GM12878 (cell line): ENCODE results near the gene ANTXR2. TPM values are rescaled to one million over a fixed set of nuclear protein-coding genes. Genes with fewer than 3 reads are reported as not detected.

ENCODE experiments used
- CREB1 ChIP-seq: IDR thresholded peaks from 2 replicates; pipeline ENCODE4 v1.6.1; 2012; ENCODE audit warnings: low read depth, mild to moderate bottlenecking, inconsistent platforms
- EP300 ChIP-seq, 2 experiments: fragments of 150-350 bp in 1 of 2; IDR thresholded peaks; 2 replicates each; pipeline ENCODE4 v1.6.1; 2011 to 2012; ENCODE audit warnings: low read depth in 2 of 2, low read length in 2 of 2, borderline replicate concordance in 1 of 2, improper control_type of control experiment in 1 of 2, inconsistent platforms in 1 of 2; ENCODE audit not compliant: control insufficient read depth in 1 of 2
- GATAD2B ChIP-seq: fragments of 450-650 bp; conservative IDR thresholded peaks from 2 replicates; pipeline ENCODE4 v1.6.1; 2017; ENCODE audit warnings: low read depth, mild to moderate bottlenecking, moderate library complexity
- IKZF1 ChIP-seq: fragments of 450-650 bp; conservative IDR thresholded peaks from 2 replicates; pipeline ENCODE4 v1.6.1; 2017; ENCODE audit warnings: antibody characterized with exemption, mild to moderate bottlenecking
- IRF4 ChIP-seq: IDR thresholded peaks from 2 replicates; pipeline ENCODE4 v1.6.1; 2011; ENCODE audit warnings: low read depth, low read length
- MYB ChIP-seq: fragments of 150-350 bp; IDR thresholded peaks from 2 replicates; pipeline ENCODE4 v1.6.1; 2014; ENCODE audit warnings: mild to moderate bottlenecking, low read depth, low read length, borderline replicate concordance
- NR2F1 ChIP-seq: fragments of 450-650 bp; conservative IDR thresholded peaks from 2 replicates; pipeline ENCODE4 v1.6.1; 2017; ENCODE audit warnings: mild to moderate bottlenecking
- RFX5 ChIP-seq: IDR thresholded peaks from 2 replicates; pipeline ENCODE4 v1.6.1; 2011; ENCODE audit warnings: low read depth, low read length, improper control_type of control experiment
- SKIL ChIP-seq: fragments of 450-650 bp; IDR thresholded peaks from 2 replicates; pipeline ENCODE4 v1.6.1; 2017; ENCODE audit warnings: mild to moderate bottlenecking, low read depth, inconsistent platforms; ENCODE audit not compliant: poor library complexity, severe bottlenecking
- SMAD5 ChIP-seq: IDR thresholded peaks from 2 replicates; pipeline ENCODE4 v1.6.1; 2016; ENCODE audit warnings: antibody characterized with exemption, low read depth
- YY1 ChIP-seq: IDR thresholded peaks from 2 replicates; pipeline ENCODE4 v1.6.1; 2011; ENCODE audit warnings: low read depth, mild to moderate bottlenecking, low read length
- ZNF24 ChIP-seq: fragments of 450-650 bp; IDR thresholded peaks from 2 replicates; pipeline ENCODE4 v1.6.1; 2017; ENCODE audit warnings: antibody characterized with exemption, mild to moderate bottlenecking
- ZNF384 ChIP-seq: IDR thresholded peaks from 2 replicates; pipeline ENCODE4 v1.6.1; 2012; ENCODE audit warnings: low read depth, mild to moderate bottlenecking, low read length, improper control_type of control experiment, borderline replicate concordance
- polyA plus RNA-seq, 11 experiments: library from polyadenylated mRNA; depleted of rRNA in 4 of 11; unstranded in 6 of 11; stranded (reverse) in 5 of 11; fragments of >200 nt; fragmentation: Nextera tagmentation in 4 of 11; fragmentation: Illumina TruSeq in 1 of 11; extraction: Ambion mirVana in 4 of 11; extraction: Trizol in 1 of 11; gene quantifications; 1 replicate in 1 of 11; 2 replicates in 10 of 11; pipeline versions ENCODE4 v1.2.1 to v1.2.3, GENCODE V29; 2011 to 2016; ENCODE audit warnings: inconsistent platforms in 2 of 11, missing spikeins in 2 of 11, low read depth in 1 of 11
- total RNA-seq, 4 experiments: library from RNA; depleted of rRNA in 3 of 4; stranded (reverse); fragments of >200 nt in 3 of 4; fragmentation: Illumina TruSeq in 1 of 4; extraction: Trizol in 1 of 4; gene quantifications; 2 replicates each; pipeline versions ENCODE4 v1.2.1 to v1.2.3, GENCODE V29; 2013 to 2021
- TF ChIP-seq, protein P1 (sequence below): fragments of 450-650 bp; IDR thresholded peaks from 2 replicates; pipeline ENCODE4 v1.6.1; 2018; ENCODE audit warnings: mild to moderate bottlenecking, low read depth, moderate library complexity; ENCODE audit not compliant: partially characterized antibody
- TF ChIP-seq, protein P2 (sequence below): IDR thresholded peaks from 2 replicates; pipeline ENCODE4 v1.6.1; 2012; ENCODE audit warnings: low read length, inconsistent platforms

The ANTXR2 gene
- total and polyA plus RNA-seq, 10 of the 15 experiments (the other 5 are each of a cell fraction or from before 2014, with no cell fraction given), result 1.4 to 8.9 (median 5.7) TPM

GRCh38 chr4:80096175-80096850 is 23.3 kb upstream of the ANTXR2 start (continued):
- TF ChIP-seq, protein P1, sequence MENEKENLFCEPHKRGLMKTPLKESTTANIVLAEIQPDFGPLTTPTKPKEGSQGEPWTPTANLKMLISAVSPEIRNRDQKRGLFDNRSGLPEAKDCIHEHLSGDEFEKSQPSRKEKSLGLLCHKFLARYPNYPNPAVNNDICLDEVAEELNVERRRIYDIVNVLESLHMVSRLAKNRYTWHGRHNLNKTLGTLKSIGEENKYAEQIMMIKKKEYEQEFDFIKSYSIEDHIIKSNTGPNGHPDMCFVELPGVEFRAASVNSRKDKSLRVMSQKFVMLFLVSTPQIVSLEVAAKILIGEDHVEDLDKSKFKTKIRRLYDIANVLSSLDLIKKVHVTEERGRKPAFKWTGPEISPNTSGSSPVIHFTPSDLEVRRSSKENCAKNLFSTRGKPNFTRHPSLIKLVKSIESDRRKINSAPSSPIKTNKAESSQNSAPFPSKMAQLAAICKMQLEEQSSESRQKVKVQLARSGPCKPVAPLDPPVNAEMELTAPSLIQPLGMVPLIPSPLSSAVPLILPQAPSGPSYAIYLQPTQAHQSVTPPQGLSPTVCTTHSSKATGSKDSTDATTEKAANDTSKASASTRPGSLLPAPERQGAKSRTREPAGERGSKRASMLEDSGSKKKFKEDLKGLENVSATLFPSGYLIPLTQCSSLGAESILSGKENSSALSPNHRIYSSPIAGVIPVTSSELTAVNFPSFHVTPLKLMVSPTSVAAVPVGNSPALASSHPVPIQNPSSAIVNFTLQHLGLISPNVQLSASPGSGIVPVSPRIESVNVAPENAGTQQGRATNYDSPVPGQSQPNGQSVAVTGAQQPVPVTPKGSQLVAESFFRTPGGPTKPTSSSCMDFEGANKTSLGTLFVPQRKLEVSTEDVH, result no peak
- TF ChIP-seq SKIL (no peak), NR2F1 (no peak), IRF4 (no peak), IKZF1 (no peak), MYB (no peak), ZNF24 (no peak), SMAD5 (no peak), GATAD2B (no peak), EP300 (IDR thresholded peaks at IDR 0.05; ENCODE audit: borderline replicate concordance in 1 of 2, control insufficient read depth in 1 of 2, low read depth in 2 of 2, low read length in 2 of 2) (no peak), YY1 (no peak), RFX5 (no peak), CREB1 (no peak), ZNF384 (no peak)
- TF ChIP-seq, protein P2, sequence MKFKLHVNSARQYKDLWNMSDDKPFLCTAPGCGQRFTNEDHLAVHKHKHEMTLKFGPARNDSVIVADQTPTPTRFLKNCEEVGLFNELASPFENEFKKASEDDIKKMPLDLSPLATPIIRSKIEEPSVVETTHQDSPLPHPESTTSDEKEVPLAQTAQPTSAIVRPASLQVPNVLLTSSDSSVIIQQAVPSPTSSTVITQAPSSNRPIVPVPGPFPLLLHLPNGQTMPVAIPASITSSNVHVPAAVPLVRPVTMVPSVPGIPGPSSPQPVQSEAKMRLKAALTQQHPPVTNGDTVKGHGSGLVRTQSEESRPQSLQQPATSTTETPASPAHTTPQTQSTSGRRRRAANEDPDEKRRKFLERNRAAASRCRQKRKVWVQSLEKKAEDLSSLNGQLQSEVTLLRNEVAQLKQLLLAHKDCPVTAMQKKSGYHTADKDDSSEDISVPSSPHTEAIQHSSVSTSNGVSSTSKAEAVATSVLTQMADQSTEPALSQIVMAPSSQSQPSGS, result no peak
